ENCODE data around the gene NIPA2. TPM values are rescaled to one million over a fixed set of nuclear protein-coding genes. Genes with fewer than 3 reads are reported as not detected.

Gene NIPA2
- total RNA-seq, 1 experiment from 2014 or later: 89.4 TPM

GRCh38 chr15:22902046-22902445, 63.6 kb downstream of the NIPA2 start:
- Mint-ChIP-seq H3K27ac (ENCODE audit: unreplicated experiment) (no peak overlapping the region), H3K27me3 (ENCODE audit: insufficient read depth, unreplicated experiment) (no peaks in the 10 kb centered on the region), H3K9me3 (ENCODE audit: unreplicated experiment) (no peaks in the 10 kb centered on the region), H3K4me3 (ENCODE audit: unreplicated experiment) (no peak overlapping the region), H3K4me1 (ENCODE audit: low read depth, unreplicated experiment) (no peaks in the 10 kb centered on the region), H3K36me3 (ENCODE audit: insufficient read depth, unreplicated experiment) (peaks cover 81% of the 10 kb centered on the region)
- H3K9me3 ChIP-seq: no peaks in the 10 kb centered on the region
- H3K4me3 ChIP-seq (ENCODE audit: low read depth, low read length): no peak overlapping the region
- no peak for DNase-seq
- ChIA-PET CTCF (no interaction called here), POLR2A (no interaction called here)
- H3K36me3 ChIP-seq (ENCODE audit: control insufficient read depth, insufficient read depth, low read length): peaks cover 4% of the 10 kb centered on the region
- TF ChIP-seq CTCF (IDR thresholded peaks at IDR 0.05; ENCODE audit: insufficient read depth in 1 of 2, low read depth in 1 of 2, low read length in 1 of 2, severe bottlenecking in 1 of 2, unreplicated experiment in 1 of 2): no peak
- no peaks in the 10 kb centered on the region for H3K27me3 ChIP-seq (replicated peaks; ENCODE audit: control insufficient read depth, insufficient read depth, low read length)
- BruUV-seq (replicated peaks): no TSS peak
- H3K4me1 ChIP-seq: no peaks in the 10 kb centered on the region
- intact Hi-C loops (cut with micrococcal nuclease; ENCODE audit: unreplicated experiment): no loop called here

GRCh38 chr15:22902578-22902977, 64.1 kb downstream of the NIPA2 start:
- Histone ChIP-seq H3K27me3 (replicated peaks; ENCODE audit: control insufficient read depth, insufficient read depth, low read length) (no peaks in the 10 kb centered on the region), H3K9me3 (no peaks in the 10 kb centered on the region), H3K4me1 (no peaks in the 10 kb centered on the region), H3K36me3 (ENCODE audit: control insufficient read depth, insufficient read depth, low read length) (peaks cover 7% of the 10 kb centered on the region), H3K4me3 (ENCODE audit: low read depth, low read length) (no peak overlapping the region)
- H3K4me1 Mint-ChIP-seq (ENCODE audit: low read depth, unreplicated experiment): no peaks in the 10 kb centered on the region
- no peak overlapping the region for H3K27ac Mint-ChIP-seq (ENCODE audit: unreplicated experiment)
- H3K27me3 Mint-ChIP-seq (ENCODE audit: insufficient read depth, unreplicated experiment): no peaks in the 10 kb centered on the region
- TF ChIP-seq CTCF (IDR thresholded peaks at IDR 0.05; ENCODE audit: insufficient read depth in 1 of 2, low read depth in 1 of 2, low read length in 1 of 2, severe bottlenecking in 1 of 2, unreplicated experiment in 1 of 2): no peak
- no peaks in the 10 kb centered on the region for H3K9me3 Mint-ChIP-seq (ENCODE audit: unreplicated experiment)
- POLR2A ChIA-PET: no interaction called here
- DNase-seq: peak in 1 of 2 experiments; percentile 24
- no peak overlapping the region for H3K4me3 Mint-ChIP-seq (ENCODE audit: unreplicated experiment)
- H3K36me3 Mint-ChIP-seq (ENCODE audit: insufficient read depth, unreplicated experiment): peaks cover 75% of the 10 kb centered on the region
- BruUV-seq (replicated peaks): no TSS peak
- intact Hi-C loops (cut with micrococcal nuclease; ENCODE audit: unreplicated experiment): no loop called here
- CTCF ChIA-PET: no interaction called here

GRCh38 chr15:22902981-22903380, 64.5 kb downstream of the NIPA2 start:
- Histone ChIP-seq H3K9me3 (no peaks in the 10 kb centered on the region), H3K27me3 (replicated peaks; ENCODE audit: control insufficient read depth, insufficient read depth, low read length) (no peaks in the 10 kb centered on the region), H3K4me3 (ENCODE audit: low read depth, low read length) (no peak overlapping the region), H3K36me3 (ENCODE audit: control insufficient read depth, insufficient read depth, low read length) (peaks cover 8% of the 10 kb centered on the region), H3K4me1 (no peaks in the 10 kb centered on the region)
- no peaks in the 10 kb centered on the region for H3K9me3 Mint-ChIP-seq (ENCODE audit: unreplicated experiment)
- ChIA-PET CTCF (no interaction called here), POLR2A (no interaction called here)
- TF ChIP-seq CTCF (IDR thresholded peaks at IDR 0.05; ENCODE audit: insufficient read depth in 1 of 2, low read depth in 1 of 2, low read length in 1 of 2, severe bottlenecking in 1 of 2, unreplicated experiment in 1 of 2): no peak
- intact Hi-C loops (cut with micrococcal nuclease; ENCODE audit: unreplicated experiment): no loop called here
- no peaks in the 10 kb centered on the region for H3K27me3 Mint-ChIP-seq (ENCODE audit: insufficient read depth, unreplicated experiment)
- no peaks in the 10 kb centered on the region for H3K4me1 Mint-ChIP-seq (ENCODE audit: low read depth, unreplicated experiment)
- BruUV-seq (replicated peaks): no TSS peak
- H3K27ac Mint-ChIP-seq (ENCODE audit: unreplicated experiment): no peak overlapping the region
- no peak for DNase-seq
- peaks cover 72% of the 10 kb centered on the region for H3K36me3 Mint-ChIP-seq (ENCODE audit: insufficient read depth, unreplicated experiment)
- no peak overlapping the region for H3K4me3 Mint-ChIP-seq (ENCODE audit: unreplicated experiment)
